Inflammatory macrophage (primary cell): ENCODE results near the gene E2F1.
"Not testable (repeated sequence)": the region's sequence is repeated elsewhere in the genome, so short reads cannot be mapped to it uniquely, and the experiment has no call there.

Source experiments
- DNase-seq, 2 donors: peaks; one replicate each; pipeline ENCODE4 v3.0.0-alpha.2; 2020 to 2022

Gene E2F1

GRCh38 chr20:33710681-33711445 lies 24.7 kb upstream of the E2F1 start:
- no peak for DNase-seq

- peak in 1 of 2 donors; percentile 24 for DNase-seq
Measured at GRCh38 chr20:33709905-33710541, 23.8 kb upstream of the E2F1 start.

GRCh38 chr20:33709398-33709797 lies 23.2 kb upstream of the E2F1 start:
- no peak for DNase-seq

- DNase-seq = no peak
Measured at GRCh38 chr20:33707668-33708067, 21.5 kb upstream of the E2F1 start.

- no peak for DNase-seq
Measured at GRCh38 chr20:33704197-33704924, 18.2 kb upstream of the E2F1 start.

GRCh38 chr20:33703498-33704137 lies 17.4 kb upstream of the E2F1 start:
- no peak for DNase-seq

- no peak for DNase-seq
Measured at GRCh38 chr20:33702861-33703260, 16.7 kb upstream of the E2F1 start.

GRCh38 chr20:33701629-33702450 lies 15.7 kb upstream of the E2F1 start:
- no peak for DNase-seq

- not testable (repeated sequence) for DNase-seq
Measured at GRCh38 chr20:33700696-33701441, 14.7 kb upstream of the E2F1 start.

- DNase-seq = not testable (repeated sequence)
Measured at GRCh38 chr20:33698966-33699365, 12.8 kb upstream of the E2F1 start.

- no peak for DNase-seq
Measured at GRCh38 chr20:33697129-33697528, 10.9 kb upstream of the E2F1 start.

- DNase-seq = no peak
Measured at GRCh38 chr20:33696448-33696847, 10.3 kb upstream of the E2F1 start.

GRCh38 chr20:33694639-33695012 lies 8.4 kb upstream of the E2F1 start:
- no peak for DNase-seq

GRCh38 chr20:33693741-33694638 lies 7.8 kb upstream of the E2F1 start:
- DNase-seq = no peak

GRCh38 chr20:33693289-33693688 lies 7.1 kb upstream of the E2F1 start:
- no peak for DNase-seq

- peak; percentile 46 to 73 for DNase-seq
Measured at GRCh38 chr20:33689973-33690372, 3.8 kb upstream of the E2F1 start.

- DNase-seq = no peak
Measured at GRCh38 chr20:33689493-33689892, 3.3 kb upstream of the E2F1 start.

- no peak for DNase-seq
Measured at GRCh38 chr20:33688938-33689424, 2.8 kb upstream of the E2F1 start.

- no peak for DNase-seq
Measured at GRCh38 chr20:33687993-33688937, 2.1 kb upstream of the E2F1 start.
